H1 (cell line): ENCODE data around the gene TUBB4B. TPM values are rescaled to one million over a fixed set of nuclear protein-coding genes. Genes with fewer than 3 reads are reported as not detected.

ENCODE experiments used
- CTCF ChIP-seq, 3 experiments: IDR thresholded peaks; 1 replicate in 2 of 3; 2 replicates in 1 of 3; pipeline versions ENCODE4 v1.5.1 to v1.6.1; 2011; ENCODE audit warnings: low read length in 3 of 3, mild to moderate bottlenecking in 3 of 3, inconsistent platforms in 2 of 3, low read depth in 1 of 3, moderate library complexity in 1 of 3; ENCODE audit not compliant: insufficient read depth in 1 of 3; ENCODE audit errors: control extremely low read depth in 1 of 3
- KDM1A ChIP-seq: fragments of 200-600, 300-600 bp; sonication (generic); IDR thresholded peaks from 2 replicates; pipeline ENCODE4 v1.7.1; 2016; ENCODE audit warnings: mild to moderate bottlenecking, low read length, borderline replicate concordance
- RXRA ChIP-seq: IDR thresholded peaks from 2 replicates; pipeline ENCODE4 v1.6.1; 2011; ENCODE audit warnings: low read depth, mild to moderate bottlenecking, low read length, moderate library complexity; ENCODE audit not compliant: insufficient read depth
- polyA plus RNA-seq, 7 experiments: library from polyadenylated mRNA; depleted of rRNA in 3 of 7; stranded (reverse) in 5 of 7; unstranded in 2 of 7; fragments of >200 nt in 5 of 7; fragments of 200-250 nt in 2 of 7; gene quantifications; 1 replicate in 5 of 7; 2 replicates in 1 of 7; 4 replicates in 1 of 7; pipeline versions ENCODE4 v1.2.1 to v1.2.3, GENCODE V29; 2011 to 2013; ENCODE audit warnings: missing spikeins in 2 of 7, mixed read lengths in 2 of 7
- total RNA-seq: library from RNA; stranded (reverse); fragmentation: NEBNext Ultra II Directional; extraction: Animal tissue kit (Norgen Biotek cat#: 25700); gene quantifications from 2 replicates; pipeline ENCODE4 v1.2.1, GENCODE V29; 2021

The TUBB4B gene
- total and polyA plus RNA-seq, 2 of the 8 experiments (the other 6 are each of a cell fraction or from before 2014, with no cell fraction given): 280 to 307 TPM

- TF ChIP-seq KDM1A (peak; percentile 23; the same call in 1 of the 2 replicates), CTCF (IDR thresholded peaks at IDR 0.05; ENCODE audit: control extremely low read depth in 1 of 3, insufficient read depth in 1 of 3, low read depth in 1 of 3, low read length in 3 of 3) (peak in 1 of 3 experiments; percentile 21; a peak in 1 of 4 replicates), RXRA (no peak)
These were observed 36.4 kb downstream of the TUBB4B start, which contains the start of gene TOR4A (continued) for GRCh38 chr9:137277329-137278041.
